Stimulated activated CD4-positive, alpha-beta T cell treated with anti-CD3 and anti-CD28 coated beads, Interleukin-2, amount 100 ng/mL, for 24 hours (primary cell): ENCODE measurements around the gene RBP4.

Experiments
- DNase-seq, 2 donors: peaks; one replicate each; pipeline ENCODE4 v3.0.0-alpha.2; 2020

Gene RBP4

GRCh38 chr10:93601146-93601773 lies at the start of gene RBP4:
TSS of gene RBP4 (minus strand) at chr10:93601235. CDS start at chr10:93601028, 207 bp downstream.
- no peak for DNase-seq

- DNase-seq: no peak
Measured at GRCh38 chr10:93639791-93640190, 38.8 kb upstream of the RBP4 start.

- no peak for DNase-seq
Measured at GRCh38 chr10:93630625-93631557, 29.9 kb upstream of the RBP4 start.

- no peak for DNase-seq
Measured at GRCh38 chr10:93629647-93630305, 28.7 kb upstream of the RBP4 start.

- no peak for DNase-seq
Measured at GRCh38 chr10:93628858-93629257, 27.8 kb upstream of the RBP4 start.

- no peak for DNase-seq
Measured at GRCh38 chr10:93622942-93623341, 21.9 kb upstream of the RBP4 start.

- no peak for DNase-seq
Measured at GRCh38 chr10:93620925-93621324, 19.9 kb upstream of the RBP4 start.

- no peak for DNase-seq
Measured at GRCh38 chr10:93615576-93616235, 14.7 kb upstream of the RBP4 start.

GRCh38 chr10:93614101-93614825 lies 13.2 kb upstream of the RBP4 start:
- no peak for DNase-seq

- DNase-seq: no peak
Measured at GRCh38 chr10:93613126-93613525, 12.1 kb upstream of the RBP4 start.

GRCh38 chr10:93612311-93612710 lies 11.3 kb upstream of the RBP4 start, which contains the start of gene PDE6C:
TSS of gene PDE6C (plus strand) at chr10:93612537. CDS start at chr10:93612726, 189 bp downstream.
- DNase-seq: no peak

GRCh38 chr10:93608421-93608820 lies 7.4 kb upstream of the RBP4 start:
- no peak for DNase-seq

- DNase-seq: no peak
Measured at GRCh38 chr10:93604146-93604545, 3.1 kb upstream of the RBP4 start.

- DNase-seq: no peak
Measured at GRCh38 chr10:93603023-93603422, 2.0 kb upstream of the RBP4 start.

- DNase-seq: no peak
Measured at GRCh38 chr10:93601774-93602162, 733 bp upstream of the RBP4 start.

GRCh38 chr10:93600446-93601145 lies 439 bp downstream of the RBP4 start:
- no peak for DNase-seq

GRCh38 chr10:93599778-93600177 lies 1.3 kb downstream of the RBP4 start:
- DNase-seq: no peak

- DNase-seq: no peak
Measured at GRCh38 chr10:93599335-93599734, 1.7 kb downstream of the RBP4 start.

- no peak for DNase-seq
Measured at GRCh38 chr10:93598157-93598556, 2.9 kb downstream of the RBP4 start.

- DNase-seq: no peak
Measured at GRCh38 chr10:93597075-93597599, 3.9 kb downstream of the RBP4 start.

- no peak for DNase-seq
Measured at GRCh38 chr10:93596539-93596938, 4.5 kb downstream of the RBP4 start.
